Neural progenitor cell (in vitro differentiated cells): ENCODE measurements around the gene SPTBN1.

Source experiments
- EZH2 ChIP-seq: fragments of 200-600 bp; sonication (generic); IDR thresholded peaks from 2 replicates; pipeline ENCODE4 v1.6.1; 2017; ENCODE audit warnings: antibody characterized with exemption, mild to moderate bottlenecking, moderate library complexity
- TF ChIP-seq, protein P1 (sequence below): fragments of 200-600 bp; sonication (generic); IDR thresholded peaks from 2 replicates; pipeline ENCODE4 v1.5.1; 2017; ENCODE audit warnings: antibody characterized with exemption, mild to moderate bottlenecking

DNA sequence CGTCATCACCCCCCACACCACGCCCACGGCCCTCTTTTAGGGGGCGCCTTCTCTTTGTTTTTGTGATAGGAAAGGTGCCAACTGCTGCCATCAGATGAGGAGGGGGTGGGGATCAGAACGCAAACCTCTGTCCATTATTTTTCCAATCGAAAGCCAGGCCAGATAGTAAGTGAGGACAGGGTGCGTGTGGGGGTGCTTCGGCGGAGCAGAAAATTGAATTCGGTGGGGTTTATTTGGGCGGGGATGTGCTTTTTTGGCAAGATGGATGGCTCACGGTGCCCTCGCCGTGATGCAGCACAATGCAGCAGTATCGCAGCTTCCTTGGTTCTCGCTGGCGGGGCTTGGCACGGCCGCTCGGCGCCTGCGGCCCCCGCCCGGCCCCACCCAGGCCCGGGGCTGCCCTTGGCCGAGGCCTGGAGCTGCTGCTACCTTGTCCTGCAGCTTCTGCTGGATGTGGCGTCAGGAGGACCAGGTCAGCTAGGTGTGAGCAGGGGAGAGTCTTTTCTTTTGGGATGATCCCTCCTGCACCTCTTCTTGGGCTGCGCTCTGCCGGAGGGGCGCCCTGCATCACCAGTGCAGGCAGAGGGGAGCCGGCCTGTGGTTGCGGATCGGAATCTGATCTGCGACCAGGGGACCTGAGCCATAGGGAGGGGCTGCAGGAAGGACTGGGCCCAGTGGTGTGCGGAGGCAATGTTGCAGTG is 1.3 kb downstream of the SPTBN1 start:
- TF ChIP-seq, protein P1, sequence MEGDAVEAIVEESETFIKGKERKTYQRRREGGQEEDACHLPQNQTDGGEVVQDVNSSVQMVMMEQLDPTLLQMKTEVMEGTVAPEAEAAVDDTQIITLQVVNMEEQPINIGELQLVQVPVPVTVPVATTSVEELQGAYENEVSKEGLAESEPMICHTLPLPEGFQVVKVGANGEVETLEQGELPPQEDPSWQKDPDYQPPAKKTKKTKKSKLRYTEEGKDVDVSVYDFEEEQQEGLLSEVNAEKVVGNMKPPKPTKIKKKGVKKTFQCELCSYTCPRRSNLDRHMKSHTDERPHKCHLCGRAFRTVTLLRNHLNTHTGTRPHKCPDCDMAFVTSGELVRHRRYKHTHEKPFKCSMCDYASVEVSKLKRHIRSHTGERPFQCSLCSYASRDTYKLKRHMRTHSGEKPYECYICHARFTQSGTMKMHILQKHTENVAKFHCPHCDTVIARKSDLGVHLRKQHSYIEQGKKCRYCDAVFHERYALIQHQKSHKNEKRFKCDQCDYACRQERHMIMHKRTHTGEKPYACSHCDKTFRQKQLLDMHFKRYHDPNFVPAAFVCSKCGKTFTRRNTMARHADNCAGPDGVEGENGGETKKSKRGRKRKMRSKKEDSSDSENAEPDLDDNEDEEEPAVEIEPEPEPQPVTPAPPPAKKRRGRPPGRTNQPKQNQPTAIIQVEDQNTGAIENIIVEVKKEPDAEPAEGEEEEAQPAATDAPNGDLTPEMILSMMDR = no peak
- TF ChIP-seq EZH2 = no peak
